Hindlimb muscle (tissue), 1 donor: ENCODE results near the gene SLC35B2. TPM values are rescaled to one million over a fixed set of nuclear protein-coding genes. Genes with fewer than 3 reads are reported as not detected.
A peak's percentile ranks its signal among the peaks of the same experiment; 100 is the strongest.

Source experiments
- DNase-seq: peaks from one replicate; pipeline ENCODE4 v3.0.0-alpha.2; 2013
- polyA plus RNA-seq: library from polyadenylated mRNA; unstranded; fragments of 120-200 nt; gene quantifications from one replicate; pipeline ENCODE4 v1.2.1, GENCODE V29; 2013; ENCODE audit not compliant: insufficient read length

SLC35B2 gene, protein sequence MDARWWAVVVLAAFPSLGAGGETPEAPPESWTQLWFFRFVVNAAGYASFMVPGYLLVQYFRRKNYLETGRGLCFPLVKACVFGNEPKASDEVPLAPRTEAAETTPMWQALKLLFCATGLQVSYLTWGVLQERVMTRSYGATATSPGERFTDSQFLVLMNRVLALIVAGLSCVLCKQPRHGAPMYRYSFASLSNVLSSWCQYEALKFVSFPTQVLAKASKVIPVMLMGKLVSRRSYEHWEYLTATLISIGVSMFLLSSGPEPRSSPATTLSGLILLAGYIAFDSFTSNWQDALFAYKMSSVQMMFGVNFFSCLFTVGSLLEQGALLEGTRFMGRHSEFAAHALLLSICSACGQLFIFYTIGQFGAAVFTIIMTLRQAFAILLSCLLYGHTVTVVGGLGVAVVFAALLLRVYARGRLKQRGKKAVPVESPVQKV
- 29.5 TPM for polyA plus RNA-seq

DNA sequence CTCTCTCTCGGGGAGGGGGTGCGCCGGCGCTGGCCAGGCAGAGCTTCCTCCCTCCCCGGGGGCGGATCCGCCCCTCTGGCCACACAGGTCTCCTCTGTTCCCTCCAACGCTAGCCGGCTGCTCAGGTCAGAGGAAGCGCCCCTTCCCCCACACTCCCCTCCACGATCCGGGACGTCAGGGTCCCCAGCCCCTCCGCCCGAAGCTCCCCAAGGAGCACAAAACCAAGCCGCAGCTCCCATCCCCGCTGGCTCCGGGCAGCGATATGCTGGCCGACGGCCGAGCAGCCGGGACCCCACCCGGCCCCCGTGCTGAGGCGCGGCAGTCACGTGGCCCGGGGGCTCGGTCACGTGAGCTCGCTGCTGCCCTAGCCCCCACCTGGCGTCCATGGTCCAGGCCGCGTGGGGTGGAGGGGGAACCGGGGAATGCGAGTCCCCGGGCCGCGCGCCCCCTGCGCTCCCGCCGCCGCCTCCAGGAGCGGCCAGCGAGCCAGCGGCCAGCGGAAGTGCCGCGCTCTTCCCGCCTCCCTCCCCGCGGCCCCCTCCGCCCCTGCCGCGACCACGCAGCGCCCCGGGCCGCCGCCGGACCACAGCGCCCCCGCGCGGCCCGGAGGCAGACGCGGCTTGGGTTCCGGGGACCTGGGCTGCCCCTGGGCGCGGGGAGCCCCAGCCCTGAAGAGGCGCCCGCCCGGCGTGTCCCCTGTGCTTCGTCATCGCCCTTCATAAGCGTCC is at the start of gene SLC35B2:
TSS of gene SLC35B2 (minus strand) at position 504 of the 728 bp plus-strand sequence. CDS start at position 386, 118 bp downstream.
- DNase-seq: peak; percentile 86

DNA sequence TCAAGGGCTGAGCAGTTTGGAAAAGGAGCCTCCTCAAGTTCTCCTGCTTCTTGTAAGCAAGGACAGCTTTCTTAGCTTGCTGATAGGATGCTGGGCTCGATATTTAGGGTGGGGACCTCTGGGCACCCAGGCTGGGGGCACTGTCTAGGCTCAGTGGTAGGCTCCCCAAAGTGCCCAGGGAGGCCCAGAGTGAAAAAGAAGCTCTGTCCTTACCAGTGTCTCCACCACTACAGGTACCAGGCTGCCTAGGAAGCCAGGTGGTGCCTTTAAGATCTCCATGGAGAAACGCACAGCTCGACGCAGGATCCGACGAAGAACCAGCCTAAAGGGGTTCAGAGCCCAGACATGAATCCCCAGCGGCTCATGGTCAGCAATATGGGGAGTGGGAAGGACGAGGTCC is 49.4 kb upstream of the SLC35B2 start:
- no peak for DNase-seq

DNA sequence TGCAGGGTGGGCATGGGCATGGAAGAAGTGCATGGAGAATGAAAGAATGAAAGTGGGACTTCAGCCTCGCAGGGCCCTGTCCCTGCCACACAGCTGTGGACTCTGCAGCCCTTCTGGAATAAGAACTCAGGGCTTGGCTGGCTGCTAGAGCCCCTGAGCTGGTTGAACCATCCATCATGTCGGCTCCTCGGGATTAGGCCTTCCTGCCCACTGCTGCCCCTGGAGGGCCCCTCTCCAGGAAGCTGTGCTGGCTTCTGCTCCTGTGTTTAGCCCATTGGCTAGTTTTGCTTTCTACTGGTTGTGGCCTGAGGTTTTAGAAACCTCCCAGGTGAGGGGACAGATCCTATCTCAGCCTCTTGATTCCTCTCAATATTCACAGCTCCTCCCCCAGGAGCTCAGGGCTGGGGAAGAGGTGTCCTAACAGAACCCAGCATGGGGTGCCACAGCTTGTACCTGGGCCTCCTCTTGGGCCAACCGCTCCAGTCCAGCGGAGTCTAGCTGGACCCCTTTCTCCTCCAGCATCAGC is 47.9 kb upstream of the SLC35B2 start:
- DNase-seq: no peak

DNA sequence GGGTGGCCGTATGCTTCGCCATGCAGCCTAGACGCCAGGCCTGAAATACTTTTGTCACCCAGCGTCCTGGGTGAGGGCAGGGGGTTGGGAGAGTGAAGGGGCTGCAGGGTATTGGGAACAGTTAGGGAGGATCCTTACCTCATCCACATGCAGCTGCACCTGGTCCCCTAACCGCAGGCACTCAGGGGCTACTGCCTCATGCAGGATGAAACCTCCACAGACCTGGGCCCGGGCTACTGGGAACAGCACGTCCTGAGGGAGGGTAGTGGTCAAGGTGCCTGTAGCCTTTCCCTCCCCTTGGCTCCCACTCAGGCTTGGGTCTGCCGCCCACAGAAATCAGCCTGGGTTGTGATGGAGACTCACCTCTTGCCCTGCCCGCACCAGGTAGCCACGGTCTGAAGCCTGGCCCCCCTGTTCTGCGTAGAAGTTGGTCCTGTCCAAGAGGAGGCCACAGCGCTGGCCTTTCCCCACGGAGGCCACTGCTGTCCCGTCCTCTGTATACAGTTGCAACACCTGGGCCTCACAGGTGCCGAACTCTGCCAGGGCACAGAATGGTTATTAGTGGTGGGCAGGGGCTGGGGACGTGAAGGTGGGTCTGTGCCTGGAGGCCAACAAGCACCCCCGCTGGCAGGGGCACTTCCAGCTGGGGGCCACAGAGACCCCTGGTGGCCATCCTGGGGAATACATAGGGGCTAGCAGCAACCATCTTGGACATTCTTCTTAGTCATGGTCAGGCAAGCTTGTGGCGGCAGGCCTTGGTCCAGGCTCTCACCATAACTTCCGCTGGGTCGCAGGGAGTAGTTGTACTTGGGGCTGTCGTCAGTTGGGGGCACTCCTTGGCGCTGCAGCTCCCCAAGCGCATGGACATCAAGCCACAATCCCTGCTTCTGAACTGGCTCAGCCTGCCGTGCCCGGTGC is 47.2 kb upstream of the SLC35B2 start:
- no peak for DNase-seq

DNA sequence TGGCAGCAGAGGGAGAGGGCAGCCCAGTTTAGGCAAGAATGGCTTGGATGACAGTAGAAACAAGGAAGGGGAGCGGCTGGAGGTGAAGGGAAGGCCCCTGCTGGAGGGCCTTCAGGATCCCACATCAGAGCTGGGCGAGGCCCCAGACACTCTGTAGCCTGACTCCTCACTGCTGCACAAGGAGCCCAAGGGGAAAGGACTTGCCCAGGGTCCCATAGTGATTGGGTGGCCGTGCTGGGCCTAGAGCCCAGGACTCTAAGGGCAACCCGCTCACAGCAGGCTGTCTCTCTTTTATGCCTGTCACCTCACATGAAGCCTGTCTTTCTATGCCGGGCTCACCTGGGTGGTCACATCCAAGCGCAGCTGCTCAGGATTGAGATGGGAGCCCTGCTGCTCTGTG is 46.5 kb upstream of the SLC35B2 start:
- no peak for DNase-seq

DNA sequence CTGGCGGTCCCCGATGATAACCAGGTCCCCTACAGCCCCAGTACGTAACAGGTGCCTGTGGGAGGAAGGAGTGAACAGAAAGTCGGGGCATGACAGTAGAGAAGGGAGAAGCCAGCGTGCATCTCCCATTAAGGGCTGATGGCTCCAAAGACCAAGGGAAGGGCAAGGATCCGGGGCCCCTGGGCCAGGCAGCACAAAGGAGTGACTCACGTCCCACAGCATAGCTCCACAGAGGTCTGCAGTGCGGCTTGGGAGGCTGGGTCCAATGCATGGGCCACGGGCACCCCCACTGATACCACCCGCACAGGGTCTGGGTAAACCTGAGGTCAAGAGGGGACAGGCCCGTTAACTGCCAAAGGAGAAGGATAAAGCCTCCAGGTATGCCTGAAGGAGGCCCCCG is 45.5 kb upstream of the SLC35B2 start:
- DNase-seq: no peak

DNA sequence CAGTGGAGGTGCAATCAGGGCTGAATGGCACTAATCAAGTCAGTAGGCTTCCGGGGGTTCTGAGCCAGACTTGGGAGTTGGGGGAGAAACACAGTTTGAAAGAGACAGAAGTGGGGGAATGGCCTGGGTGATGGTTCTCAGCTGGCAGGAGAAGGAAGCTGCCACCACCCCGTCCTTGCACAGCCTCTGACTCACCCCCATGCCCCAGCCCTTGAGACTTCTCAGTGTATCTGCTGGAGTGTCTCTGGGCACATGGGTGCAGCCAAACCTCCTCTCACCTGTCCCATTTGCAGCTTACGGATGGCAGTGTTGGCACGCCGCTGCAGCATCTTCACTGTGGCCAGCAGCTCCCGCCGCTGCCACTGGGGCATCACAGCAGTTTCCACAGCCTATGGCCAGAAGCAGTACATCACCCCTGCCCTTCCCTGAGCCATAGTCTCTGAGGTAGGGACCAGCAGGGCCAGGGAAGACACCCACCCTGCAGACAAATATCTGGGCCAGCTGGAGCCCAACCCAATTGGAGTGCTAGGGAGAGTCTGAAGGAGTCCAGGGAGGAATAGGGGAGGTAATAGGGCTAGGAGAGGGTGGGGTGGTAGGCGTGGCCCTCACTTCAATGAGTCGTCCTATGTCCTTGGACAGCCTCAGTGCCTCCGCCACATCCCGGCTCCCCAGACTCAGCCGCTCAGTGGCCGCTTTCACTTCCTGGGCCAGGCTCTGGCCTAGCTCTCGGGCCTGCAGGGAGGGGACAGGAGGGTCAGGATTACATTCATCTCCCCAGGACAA is 44.6 kb upstream of the SLC35B2 start:
- DNase-seq: no peak

DNA sequence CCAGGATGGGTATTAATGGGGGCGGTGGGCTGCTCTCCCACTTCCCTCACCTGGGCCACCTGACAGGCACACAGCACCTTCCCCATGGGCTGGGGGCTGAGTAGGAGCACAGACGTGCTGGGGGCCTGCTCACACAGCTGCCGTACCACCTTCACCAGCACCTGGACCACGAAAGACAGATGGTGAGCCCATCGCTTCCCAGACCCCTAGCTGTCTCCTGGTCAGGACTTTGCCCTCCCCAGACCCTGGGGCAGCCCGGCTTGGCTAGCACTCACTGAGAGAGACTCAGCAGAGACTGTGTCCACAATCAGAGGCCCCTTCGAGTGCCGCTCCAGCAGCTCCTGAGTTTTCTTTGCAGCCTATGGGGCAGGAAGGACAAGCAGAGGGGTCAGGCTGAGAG is 43.8 kb upstream of the SLC35B2 start:
- no peak for DNase-seq

DNA sequence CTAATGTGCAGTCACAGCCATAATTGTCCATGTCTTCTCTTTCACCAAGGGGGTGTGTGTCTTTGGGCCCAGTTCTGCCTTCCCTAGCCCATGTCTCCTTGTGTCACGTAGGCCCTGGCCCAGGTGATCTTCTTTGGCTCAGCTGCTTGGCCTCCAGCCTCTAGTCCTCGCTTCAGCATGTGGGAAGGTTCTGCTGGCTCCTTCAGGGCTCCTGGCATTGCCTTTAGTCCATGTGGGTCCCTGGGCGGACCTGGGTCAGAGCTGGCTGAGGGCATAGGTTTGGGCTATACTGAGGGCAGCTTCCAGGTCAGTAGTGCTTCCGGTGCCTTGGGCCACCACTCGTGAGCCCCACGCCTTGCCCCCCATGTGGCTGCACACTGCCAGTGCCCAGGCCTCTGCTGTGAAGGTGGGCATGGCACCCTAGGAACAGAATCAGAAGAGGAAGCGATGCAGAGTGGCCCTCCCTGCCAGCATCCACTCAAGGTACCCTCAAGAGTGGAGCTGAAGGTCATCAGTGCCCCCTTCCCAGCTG is 43.0 kb upstream of the SLC35B2 start:
- DNase-seq: no peak

DNA sequence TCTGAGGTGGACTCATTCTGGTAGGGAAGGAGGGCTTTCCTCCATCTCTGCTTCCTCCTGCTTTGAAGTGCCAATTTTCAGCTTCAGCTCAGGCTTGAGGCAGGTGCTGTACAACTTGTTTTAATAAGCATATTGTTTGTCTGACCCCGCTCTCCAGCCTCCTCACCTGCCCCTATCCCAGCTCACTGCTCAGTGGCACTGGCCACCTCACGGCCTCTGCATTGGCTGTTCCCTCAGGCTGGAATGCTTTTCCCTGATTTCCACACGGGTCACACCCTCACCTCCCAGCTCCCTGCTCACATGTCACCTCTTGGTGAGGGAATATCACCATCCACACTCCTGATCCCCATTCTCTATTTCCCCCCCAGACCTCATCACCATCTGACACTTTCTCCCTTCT is 41.5 kb upstream of the SLC35B2 start:
- DNase-seq: no peak

DNA sequence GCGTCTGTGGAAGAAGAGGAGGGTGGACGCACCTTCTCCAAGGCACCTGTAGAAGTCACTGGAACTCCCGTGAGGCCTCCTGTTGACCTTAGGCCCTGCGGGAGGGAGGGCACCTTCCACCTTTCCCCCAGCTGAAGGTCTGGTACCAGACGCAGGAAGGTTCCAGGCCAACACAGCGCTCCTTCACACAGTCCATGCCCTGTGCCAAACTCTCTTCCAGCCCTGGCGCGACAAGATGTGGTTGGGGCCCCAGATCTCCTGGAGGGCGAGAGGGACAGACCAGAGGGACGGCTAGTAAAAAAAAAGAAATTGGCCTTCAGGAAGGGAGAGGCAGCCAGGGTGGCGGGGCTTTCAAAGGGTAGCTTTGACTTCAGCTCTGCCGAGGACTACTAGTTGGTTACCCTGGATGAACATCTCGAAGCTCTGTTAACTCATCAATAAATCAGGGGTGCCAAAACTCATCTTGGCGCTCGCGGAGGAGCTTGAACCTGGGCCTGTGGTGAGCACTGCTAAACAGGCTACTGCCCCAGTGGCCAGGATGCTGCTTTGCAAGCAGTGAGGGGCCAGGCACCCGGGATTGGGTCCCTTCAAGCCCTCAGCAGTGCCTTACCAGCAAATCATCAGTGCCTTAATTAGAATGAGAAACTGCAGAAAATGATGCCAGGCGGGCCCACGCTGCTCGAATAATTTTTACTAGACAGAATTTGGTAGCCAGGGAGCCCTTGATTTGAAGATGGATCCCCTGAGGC is 40.9 kb upstream of the SLC35B2 start:
- no peak for DNase-seq

DNA sequence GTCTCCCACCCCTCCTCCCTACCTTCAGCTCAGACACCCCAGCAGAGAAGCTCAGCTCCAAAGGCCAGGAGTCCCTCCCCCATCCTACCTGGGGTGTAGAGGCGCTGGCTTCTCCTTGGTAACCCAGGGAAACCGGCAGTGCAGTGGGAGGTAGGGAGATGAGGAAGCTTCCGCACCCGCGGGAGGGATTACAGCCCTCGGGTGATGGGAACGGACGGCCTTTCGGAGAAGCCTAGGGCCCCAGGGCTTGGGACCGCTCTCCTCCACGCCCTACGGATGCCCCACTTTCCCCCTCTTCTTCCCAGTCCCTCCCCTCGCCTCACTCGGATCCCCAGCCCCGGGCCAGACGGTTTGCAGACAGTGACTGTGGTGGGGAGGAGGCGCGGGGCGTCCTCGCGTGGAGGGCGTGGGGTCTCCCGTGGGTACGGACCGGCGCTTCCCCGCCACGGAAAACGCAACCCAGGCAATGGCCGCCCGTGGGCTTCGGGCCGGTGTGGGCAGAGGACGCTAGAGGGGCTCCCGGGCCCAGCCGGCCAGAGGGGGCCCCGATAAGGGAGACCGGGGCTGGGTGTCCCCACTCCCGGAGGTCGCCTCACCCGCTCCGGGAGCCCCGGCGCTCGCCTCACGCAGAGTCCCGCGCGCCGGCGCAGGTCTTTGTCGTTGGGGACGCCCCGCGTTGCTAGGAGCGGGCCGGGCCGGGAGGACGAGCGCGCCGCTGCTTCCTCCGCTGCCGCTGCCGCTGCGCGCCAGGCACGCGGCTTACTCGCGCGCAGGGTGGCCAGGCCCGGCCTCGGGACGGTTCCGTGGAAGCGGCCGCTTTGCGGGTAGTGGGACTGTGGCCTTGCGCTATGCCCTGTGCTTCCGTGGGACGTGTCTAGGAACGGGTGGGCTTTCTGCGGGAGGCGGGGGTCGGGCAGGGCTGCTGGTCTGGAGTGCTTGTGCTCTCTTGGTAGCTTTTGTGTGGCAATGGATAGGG is 40.0 kb upstream of the SLC35B2 start:
- peak; percentile 52 for DNase-seq

DNA sequence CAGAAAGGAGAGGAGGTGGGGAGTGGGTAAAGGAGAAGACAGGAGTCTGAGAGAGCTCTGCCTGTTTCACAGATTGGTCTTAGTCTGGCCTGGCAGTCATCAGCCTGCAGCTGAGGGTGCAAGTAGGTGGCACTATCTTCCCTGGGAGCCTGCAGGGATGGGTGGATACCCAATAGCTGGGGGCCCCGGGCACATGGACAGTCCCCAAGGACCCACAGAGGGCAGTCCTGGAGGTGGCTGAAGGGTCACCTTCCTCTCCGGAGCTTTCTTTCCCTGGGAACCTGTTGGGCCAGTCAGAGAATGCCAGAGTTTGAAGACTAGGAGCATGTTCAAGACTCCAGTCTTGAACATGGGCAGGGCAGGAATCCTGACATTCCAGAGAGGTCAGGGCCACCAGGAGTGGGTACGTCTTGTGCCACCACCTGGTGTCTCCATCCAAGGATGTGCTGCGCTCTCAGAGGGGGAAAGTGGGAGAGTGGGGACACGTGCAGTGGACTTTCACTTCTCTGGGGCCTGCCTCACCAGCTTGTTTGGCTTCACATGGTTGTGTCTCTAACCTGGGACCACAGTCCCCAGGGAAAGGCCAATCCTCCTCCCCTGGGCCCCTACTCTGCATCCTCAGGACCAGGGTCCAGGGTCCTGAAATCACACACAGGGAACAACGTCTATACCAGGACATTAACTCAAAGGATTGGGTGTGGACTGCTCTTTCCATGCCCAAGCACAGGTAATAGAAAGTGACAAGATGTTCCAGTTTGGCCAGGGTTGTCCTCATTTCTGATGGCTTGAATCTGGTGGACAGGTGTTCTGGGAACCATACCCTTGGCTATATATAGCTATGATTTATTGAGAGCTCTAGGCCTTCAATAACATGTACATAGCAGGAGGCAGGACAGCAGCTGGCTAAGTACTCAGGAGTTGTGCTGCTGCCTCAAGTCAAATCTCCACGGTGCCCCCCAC is 37.8 kb upstream of the SLC35B2 start:
- no peak for DNase-seq

DNA sequence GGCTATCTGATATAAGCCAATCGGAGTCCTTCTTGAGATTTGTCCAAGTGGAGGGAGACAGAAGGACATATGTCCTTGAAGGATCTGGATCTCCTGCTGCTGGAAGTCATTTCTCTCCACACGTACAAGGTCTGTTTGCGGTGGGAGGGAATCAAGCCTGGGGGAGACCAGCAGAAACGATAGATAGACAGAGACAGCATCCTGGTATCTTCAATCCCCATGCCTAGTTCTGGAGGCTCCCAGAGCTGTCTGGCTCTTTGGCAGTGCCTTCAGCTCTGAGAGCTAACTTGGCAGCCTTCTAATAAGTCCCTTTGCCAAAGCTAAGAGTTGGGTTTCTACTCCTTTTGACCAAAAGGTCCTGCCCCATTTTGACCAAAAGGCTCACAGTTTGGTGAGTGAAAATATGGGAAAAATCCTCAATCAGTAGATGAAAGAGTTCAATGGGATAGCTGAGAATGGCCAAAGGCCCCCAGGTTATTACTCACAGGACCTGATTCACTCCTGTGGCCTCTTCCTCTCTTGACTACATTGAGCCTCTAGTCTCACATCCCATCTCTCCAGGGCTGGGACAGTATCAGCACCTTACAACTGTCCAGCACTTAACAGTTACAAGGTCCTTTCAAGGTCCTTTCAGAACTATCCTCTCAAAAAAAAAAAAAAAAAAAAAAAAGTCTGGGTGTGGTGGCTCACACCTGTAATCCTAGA is 35.5 kb upstream of the SLC35B2 start:
- DNase-seq: no peak

DNA sequence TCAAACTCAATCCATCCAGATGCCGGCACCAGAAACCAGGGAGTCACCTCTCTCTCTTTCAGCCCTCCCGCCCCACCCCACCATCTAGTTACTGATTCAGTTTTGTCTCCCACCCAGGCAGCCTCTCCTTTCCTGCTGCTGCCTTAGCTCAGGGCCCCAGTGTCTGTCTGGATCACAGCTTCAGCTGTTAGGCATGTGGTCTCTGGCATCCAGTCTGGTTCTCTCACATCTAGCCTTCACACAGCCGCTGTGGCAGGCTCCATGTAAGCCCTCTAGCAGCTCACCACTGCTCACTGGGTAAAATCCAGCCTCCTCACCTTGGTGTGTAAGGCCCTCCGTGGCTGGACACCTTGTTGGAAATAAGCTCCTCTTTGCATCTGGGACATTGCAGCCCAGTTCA is 34.5 kb upstream of the SLC35B2 start:
- no peak for DNase-seq

DNA sequence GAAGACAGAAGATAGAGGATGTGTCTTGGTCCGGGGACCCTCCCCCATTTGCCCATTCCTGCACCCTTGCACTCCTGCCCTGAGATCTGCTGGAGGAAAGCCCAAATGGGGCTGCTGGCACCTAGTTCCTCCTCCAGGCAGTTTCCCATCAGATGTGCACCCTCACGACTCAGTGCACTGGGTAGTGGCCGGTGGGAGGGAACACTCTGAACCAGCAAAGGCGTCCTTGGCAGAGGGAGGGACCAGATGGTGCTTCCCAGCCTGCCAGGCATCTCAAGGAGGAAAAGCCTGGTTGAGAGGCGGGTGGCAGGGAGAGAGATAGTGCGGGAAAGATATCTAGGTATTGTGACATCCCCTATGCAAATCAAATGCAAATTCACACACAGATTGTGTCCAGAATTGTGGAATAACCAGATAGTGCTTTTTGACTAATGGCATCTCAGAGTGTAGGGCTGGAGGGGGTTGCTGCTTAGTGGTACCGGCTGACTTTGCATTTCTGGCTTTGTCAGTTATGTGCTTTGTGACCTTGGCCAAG is 32.5 kb upstream of the SLC35B2 start:
- DNase-seq: no peak

DNA sequence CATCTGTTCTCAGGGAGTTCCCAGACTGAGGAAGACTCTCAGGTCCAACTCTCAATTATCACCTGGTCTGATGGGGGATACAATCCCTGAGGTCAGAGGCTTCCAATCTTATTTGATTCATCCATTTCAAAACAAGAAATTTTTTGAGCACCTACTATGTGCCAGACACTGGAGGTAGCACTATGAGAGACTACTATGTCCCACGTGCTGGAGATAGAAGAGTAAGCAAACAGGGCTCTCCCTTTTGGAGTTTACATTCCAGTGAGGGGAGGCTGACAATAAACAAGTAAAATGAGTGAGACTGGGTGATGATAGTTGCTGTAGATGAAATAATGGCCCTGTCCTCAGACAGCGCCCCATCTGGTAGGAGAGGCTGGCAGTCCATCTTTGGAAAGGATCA is 29.4 kb upstream of the SLC35B2 start:
- no peak for DNase-seq

DNA sequence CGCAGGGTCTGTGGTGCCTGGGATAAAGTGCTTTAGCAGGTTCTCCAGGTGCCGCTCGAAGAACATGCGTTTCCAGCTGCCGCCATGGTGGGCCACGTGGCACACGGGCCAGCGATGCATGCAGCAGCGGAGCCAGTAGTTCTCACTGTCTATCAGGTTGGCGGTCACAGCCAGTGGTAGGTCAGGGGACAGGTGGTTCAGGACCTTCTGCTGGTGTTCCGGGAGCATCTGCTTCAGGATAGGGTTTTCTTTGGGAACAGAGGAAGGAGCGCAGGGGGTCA is 28.9 kb upstream of the SLC35B2 start:
- no peak for DNase-seq
